Ishikawa (cell line): ENCODE measurements around the gene CAVIN1.

Source experiments
- CEBPB ChIP-seq: IDR thresholded peaks from 2 replicates; pipeline ENCODE4 v1.6.1; 2012
- CREB1 ChIP-seq: IDR thresholded peaks from 2 replicates; pipeline ENCODE4 v1.6.1; 2012; ENCODE audit warnings: low read depth
- EP300 ChIP-seq: IDR thresholded peaks from 2 replicates; pipeline ENCODE4 v1.6.1; 2012; ENCODE audit warnings: borderline replicate concordance
- FOXM1 ChIP-seq: IDR thresholded peaks from 2 replicates; pipeline ENCODE4 v1.6.1; 2012; ENCODE audit warnings: low read depth, borderline replicate concordance
- RAD21 ChIP-seq: IDR thresholded peaks from 2 replicates; pipeline ENCODE4 v1.6.1; 2012; ENCODE audit warnings: low read depth

DNA sequence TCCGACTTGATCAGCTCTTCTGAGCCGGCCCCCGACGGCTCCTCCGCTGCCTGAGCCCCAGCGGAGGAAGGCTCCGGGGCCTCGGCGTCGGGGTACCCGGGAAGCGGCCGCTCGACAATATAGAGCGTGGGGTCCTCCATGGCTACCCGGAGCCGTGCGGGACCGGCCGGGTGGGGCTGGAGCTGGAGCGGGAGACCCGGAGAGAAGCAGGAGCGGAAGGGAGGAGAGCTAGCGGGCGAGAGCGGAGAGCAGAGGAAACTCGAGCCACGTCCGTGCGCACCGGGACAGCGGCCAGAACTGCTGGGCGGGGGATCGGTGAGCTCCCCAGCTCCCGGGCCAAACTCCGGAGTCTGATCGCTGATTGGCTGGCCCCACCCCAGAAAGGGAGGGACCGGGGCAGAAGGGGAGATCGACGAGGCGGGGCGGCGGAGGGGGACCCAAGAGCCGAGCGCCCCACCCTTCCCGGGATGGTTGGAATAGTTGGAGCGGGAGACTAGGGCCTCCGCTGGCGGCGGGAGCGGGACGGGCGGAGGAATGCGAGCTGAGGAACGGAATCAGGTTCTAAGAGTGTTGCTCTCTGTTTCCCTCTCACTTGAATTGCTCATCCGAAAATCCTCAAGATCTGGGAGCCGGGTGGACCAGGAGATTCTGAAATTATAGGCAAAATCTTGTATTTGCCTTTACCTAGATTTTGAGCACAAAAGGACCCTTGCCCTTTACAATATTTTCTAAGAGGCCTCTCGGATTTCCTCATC, at the start of gene CAVIN1:
- TF ChIP-seq CREB1 (no peak), EP300 (peak; percentile 60; the same call in 1 of the 2 replicates), CEBPB (no peak), FOXM1 (no peak; the same call in 1 of the 2 replicates), RAD21 (no peak)
